GM18873 (cell line): Measurements from ENCODE around the gene PTMA.
"Not testable (repeated sequence)": the region's sequence is repeated elsewhere in the genome, so short reads cannot be mapped to it uniquely, and the experiment has no call there.

Experiments used
- ATAC-seq: cut with Tn5 transposase; IDR thresholded peaks from one replicate; pipeline ENCODE4 v1.9.1; 2021; ENCODE audit warnings: mild to moderate bottlenecking, moderate library complexity, moderate number of reproducible peaks; ENCODE audit not compliant: unreplicated experiment, low FRiP score

The PTMA gene

DNA sequence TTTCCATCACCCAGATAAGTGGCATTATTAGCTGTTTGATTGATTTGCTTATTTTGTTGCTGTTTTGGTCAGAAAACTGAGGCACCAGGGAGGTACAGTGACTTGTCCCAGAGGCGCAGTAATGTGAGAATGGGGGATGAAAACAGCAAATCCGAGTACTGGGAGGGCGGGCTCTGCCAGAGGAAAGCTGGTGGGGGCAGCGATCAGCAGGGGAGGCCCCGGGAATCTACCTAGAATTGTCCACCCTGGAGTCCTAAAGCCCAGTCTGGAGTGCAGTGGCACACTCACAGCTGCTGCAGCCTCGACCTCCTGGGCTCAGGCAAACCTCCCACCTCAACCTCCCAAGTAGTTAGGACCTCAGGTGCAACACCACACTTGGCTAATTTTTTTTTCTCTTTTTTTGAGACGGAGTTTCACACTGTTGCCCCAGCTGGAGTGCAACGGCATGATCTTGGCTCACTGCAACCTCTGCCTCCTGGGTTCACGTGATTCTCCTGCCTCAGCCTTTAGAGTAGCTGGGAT lies 17.0 kb upstream of the PTMA start:
- ATAC-seq = no peak

DNA sequence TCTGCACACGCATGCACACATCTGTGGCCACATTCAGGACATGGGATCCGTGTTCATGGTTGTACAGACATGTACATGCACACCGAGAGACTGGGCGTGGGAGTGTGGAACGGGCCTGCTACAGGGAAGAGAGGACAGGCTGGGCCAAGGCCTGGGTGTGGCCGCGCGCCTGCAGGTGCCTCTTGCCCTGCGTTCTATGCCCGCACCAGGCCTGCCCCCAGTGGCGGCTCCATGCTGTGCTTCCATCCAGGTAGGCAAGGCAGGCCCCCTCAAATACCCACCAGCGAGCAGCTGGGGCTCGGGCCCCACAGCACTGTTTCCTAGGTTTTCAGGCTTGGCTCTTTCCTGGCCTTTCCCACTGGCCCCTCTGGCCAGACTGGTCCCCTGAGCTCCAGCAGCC lies 15.5 kb upstream of the PTMA start:
- no peak for ATAC-seq

DNA sequence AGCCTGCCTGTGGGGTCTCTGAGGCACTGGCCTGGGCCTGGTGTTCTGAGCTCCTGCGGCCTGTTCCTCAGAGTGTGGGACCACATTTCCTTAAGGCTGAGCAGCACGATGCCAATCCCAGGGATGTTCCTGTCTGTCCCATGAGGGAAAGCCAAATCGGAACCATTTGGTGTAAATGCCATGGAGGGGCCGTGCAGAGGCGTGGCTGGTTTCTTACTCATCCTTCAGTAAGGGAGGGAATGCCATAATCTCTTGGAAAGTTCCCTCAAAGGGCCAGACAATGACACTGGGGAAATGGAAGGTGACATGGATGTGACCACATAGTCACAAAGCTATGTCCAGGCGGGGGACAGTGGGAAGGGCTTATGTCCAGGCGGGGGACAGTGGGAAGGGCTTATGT lies 14.4 kb upstream of the PTMA start:
- no peak for ATAC-seq

DNA sequence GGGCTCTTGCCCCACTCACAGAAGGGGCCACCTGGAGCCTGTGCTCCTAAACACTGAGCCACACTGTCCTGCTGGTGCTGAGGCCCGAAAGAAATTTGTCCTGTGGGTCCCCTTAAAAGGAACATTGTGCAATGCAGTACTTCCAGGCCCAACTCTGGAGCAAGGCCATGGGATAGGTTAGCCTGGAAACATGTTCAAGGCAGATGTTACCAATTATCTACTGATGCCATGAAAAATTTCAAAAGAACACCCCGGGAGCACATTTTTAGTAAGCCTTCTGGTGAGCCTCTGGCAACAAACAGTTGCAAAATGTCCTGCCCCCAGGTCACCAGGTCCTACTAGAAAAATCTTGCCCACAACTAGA lies 12.3 kb upstream of the PTMA start:
- no peak for ATAC-seq

DNA sequence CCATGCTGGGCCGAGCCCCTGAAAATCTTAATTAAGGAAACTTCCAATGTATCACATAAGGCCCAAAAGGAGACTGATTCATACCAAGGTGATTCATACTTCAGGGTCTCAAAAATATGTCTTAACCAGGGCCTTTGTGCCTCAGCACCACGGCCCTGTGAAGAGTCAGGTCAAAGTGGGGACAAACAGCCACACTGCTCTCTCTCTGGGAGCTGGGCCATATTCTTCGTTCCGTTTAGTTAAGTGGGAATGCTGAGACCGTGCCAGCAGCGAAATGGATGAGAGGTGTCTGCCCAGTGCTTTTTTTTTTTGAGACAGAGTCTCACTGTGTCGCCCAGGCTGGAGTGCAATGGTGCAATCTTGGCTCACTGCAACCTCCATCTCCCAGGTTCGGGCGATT lies 9.3 kb upstream of the PTMA start:
- no peak for ATAC-seq

DNA sequence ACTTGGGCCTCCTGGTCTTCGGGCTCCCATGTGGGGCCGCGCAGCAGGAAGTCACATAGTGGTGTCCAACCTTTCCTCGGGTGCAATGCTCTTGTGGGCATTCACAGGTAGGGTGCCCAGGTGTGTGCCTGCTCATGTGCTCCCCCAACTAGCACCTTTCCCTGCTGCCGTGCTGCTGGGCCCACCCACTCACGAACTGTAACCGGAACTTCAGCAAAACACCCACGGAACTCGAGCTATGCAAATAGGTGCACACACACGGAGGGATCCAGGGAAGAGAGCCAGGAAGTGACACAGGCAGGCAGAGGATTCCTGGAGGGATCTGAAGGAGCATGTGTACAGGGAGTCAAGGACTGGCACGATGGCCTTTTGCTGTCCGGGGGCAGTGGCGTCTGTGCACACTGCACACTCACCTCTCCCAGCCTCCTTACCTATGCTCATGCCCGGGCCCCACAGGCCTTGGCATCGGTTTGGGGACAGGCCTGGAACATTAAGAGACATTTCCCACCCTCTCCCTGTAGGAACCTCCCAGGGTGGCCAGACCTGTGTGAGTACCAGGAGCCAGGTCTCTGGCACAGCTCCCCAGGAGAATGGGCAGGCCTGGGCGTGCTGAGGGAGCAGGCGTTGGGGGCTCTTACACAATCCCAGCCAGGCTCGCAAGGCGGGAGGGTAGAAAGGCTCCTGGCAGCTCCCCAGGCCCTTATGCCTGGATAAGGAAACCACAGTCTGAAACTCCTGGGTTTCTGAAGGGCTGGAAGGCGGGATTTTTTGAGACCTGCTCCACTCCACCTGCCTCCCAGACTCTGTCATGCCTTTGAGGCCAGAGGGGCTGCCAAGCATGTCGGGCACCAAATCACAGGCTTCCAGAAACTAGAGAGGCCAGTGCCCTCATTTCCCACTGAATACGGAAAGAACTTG lies 6.6 kb upstream of the PTMA start:
- no peak for ATAC-seq

DNA sequence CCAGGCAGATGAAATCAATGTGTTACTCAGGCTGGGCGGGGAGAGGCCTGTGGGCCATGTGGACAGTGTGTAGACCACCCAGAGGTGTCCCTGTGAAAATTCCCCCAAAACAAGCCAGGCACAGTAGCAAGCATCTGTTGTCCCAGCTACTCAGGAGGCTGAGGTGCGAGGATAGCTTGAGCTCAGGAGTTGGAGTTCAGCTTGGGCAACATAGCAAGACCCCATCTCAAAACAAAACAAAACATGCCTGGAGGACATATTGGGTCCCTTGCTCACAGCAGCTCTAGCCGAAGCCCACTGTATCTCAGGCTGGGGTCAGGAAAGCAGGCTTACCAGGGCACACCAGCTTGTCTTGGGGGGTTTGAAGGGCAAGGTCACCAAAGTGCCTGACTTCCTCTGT lies 4.3 kb upstream of the PTMA start:
- ATAC-seq = no peak

DNA sequence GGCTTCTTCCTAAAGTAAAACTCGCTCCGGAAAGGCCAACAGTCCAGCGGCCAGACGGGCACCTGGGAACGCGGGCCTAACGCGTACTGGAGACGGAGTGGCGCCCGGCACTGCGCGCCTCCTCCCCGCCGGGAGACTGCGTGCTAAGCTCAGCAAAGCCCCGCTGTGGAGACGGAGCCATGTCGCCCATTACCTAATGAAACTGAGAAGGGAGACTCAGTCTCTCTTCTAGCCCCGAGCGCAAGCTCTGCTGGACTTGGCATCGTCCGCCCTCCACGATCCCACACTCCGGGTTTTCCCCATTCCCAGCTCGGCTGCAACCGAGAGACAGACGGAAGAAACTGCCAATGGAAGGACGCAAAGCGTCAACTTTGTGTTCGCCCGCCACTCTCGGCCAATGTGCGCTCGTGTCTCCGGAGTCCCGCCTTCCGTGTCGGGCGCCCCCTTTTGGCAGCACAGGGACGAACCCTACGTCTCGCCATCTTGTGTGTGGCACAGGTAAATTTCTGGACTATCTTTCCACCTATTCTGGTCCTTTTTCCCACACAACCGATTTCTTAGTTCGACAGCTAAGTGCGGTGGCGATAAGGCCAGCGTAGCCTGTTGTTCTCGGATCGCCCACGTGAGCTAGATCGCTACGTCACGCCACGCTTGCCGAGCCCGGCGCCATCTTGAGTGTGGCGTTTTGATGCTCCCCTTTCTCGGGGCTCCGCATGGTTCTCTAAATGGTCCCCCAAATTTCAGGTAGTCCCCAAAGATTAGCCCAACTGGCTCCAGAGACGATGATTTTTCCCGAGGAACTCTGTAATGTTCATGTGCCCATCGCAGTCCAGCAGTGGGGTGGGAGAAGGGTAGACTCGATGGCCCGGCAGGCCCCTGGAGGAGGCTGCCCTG lies 1.3 kb upstream of the PTMA start:
- ATAC-seq = peak; percentile 45

DNA sequence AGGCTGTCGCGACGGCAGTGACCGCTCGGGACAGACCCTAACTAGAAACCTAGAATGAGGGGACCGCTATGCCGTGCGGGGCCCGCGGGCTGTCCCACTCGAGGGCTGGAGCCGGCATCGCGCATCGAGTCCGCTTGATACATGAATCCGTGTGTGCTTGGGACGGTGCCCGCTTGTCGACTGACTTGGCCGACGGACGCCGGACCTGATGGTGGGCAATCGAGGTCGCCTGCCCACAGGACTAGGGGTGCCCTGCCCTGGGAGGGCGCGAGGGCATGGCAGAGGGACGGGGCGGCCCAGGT lies 749 bp upstream of the PTMA start:
- peak; percentile 4 for ATAC-seq

DNA sequence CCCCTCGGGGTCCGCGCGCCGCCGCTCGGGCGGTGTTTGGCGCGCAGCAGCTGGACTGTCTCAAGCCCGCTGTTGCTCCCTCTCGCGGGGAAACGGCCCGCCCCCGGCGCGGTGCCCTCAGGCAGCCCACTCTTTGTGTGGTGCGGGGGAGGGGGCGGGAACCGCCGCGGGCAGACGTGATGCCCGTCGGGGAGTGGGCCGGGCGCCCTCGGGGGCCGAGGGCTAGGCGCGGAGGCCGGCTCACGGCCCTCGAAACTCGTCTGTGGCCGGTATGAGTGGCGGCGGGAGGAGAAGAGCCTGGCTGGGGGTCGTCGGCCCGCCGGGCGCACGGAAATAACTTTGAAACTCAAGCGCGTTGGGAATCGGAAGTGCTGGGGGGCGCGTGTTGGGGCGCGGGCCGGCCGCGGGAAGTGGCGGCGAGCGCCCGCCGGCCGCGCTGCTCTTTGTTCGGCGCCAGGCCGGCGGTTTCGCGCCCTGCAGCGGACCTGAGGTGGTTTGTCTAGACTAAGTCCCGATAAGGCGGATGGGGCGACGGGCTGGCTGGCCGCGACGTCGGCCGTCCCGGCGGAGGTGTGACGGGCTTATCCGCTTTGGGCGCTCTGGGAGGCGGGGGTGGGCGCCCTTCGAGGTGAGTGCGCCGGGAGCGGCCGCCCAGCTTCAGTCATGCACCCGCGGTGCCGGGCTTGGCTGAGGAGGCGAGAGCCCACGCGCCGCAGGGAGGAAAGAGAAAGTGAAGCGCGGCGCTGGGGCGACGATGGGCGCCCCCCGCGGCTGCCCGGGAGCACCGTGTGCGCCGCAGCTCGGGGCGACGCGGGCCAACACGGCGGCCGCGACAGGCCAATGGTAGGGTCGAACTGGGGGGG lies 679 bp downstream of the PTMA start:
- no peak for ATAC-seq

DNA sequence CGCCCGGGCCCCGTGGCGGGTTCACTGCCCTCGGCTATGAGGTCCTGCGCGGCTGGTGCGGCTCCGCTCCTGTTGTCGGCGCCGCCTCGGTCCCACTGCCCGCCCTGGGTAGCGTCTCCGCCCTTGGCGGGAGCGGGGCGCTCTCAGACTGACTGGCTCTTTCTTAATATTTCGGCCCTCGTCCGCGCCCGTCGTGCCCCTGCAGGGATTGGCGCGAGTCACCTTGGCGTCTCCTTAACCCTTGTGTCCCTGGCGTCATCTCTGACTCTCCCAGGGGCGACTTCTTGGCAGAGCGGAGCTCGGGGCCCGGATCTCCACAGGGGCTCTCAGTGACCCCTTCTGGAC lies 1.3 kb downstream of the PTMA start:
- ATAC-seq = no peak

DNA sequence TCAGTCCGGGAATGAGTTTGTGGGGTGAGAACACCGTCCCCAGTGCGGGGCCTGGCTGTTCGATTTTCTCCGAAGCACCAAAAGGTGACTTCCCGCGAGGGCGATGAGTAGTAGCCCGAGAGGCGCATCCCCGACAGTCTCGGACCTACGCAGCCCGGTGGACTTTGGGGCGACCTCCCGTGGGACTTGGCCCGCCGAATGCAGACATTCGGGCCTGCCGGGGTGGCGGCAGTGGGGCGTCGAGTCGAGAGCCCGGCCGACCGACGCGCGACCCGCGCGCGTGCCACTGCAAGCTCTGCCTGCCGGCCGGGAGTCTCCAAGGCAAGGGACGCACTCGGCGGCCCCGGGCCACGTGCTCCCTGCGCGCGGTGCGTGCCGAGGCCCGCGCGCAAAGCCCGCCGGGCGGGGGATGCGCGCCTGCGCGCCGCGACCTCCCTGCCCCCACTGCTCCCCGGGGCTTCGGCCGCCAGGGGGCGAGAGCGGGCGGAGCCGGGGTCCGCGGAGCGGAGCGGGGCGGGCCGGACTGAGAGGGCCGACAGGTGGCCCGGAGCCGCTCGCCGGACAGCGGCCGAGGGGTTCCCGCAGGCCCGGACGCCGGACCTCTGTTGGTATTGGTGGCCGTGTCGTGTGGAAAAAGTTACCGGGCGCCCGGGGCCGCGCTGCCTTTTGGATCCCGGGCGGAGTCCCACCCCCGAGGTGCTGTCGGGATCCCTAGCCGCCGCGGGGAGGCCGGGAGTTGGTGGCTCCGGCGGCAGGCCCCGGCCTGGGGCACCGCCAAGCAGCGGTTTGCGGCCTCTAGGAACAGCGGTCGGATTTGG lies 1.9 kb downstream of the PTMA start:
- no peak for ATAC-seq

DNA sequence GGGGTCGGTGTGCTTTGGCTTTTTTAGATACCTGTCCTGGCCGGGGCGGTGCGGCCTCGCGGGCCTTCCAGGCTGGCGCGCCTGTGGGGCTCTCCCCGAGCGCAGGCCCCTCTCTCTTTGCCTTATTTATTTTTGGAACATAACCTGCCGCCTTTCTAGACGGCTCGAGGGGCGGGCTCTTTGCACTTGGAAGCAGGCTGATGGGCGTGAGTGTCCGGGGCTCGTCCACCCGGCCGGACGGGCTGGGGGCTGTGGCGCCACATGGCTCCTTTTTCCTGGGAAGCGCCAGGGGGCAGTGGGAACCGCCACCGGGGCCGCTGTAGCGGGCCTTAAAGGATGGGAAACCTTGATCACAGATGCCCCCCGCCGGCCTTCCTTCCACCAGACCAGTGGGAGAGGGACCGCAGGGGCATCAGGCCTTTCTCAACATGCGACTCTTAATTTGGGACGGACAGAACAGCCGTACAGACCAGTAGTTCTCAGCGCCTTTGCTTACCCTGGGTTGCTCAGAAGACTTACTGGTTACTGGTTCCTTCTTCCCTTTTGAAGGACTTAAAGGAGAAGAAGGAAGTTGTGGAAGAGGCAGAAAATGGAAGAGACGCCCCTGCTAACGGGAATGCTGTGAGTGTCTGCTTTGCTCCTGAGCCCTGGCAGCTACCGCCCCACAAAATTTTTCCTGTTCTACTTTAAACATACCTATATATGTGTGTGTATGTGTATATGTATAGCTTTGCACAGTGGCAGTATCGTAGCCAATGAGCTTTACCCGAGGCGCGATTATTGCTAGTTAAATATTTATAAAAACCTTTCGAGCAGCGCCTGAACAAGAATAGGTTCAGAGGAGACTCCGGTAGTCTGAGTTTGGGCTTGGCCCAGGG lies 2.7 kb downstream of the PTMA start:
- ATAC-seq = no peak

DNA sequence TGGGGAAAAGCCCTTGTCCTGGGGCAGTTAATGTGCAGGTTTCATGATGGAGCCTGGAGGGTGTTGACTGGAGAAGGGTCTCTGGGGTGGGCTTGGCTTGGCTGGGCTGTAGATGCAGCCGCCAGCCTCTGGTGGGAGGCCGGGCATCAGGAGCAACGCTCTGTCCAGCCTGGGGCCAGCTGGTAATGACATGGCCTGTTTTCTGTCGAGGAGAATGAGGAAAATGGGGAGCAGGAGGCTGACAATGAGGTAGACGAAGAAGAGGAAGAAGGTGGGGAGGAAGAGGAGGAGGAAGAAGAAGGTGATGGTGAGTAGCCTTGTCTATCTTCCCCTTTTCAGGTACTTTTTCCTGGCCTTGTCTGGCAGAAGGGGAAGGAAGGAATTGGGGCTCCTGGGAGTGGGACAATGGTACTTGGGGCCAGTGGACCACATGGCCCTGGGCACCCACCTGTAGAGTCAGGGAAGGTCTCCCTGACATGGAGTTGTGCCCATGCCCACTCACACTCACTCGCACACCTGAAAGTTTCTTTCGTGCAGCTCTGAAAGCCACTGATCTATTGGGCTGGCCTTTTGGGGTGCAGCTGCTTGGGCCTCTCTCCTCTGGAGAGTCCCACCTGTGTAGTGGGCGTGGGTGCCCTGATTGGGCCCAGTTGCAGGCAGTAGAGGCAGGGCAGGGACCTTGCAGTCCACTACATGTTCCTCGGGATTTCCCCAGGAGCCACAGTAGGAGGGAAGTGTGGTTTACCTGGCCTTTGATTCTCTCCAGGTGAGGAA lies 3.5 kb downstream of the PTMA start:
- no peak for ATAC-seq

DNA sequence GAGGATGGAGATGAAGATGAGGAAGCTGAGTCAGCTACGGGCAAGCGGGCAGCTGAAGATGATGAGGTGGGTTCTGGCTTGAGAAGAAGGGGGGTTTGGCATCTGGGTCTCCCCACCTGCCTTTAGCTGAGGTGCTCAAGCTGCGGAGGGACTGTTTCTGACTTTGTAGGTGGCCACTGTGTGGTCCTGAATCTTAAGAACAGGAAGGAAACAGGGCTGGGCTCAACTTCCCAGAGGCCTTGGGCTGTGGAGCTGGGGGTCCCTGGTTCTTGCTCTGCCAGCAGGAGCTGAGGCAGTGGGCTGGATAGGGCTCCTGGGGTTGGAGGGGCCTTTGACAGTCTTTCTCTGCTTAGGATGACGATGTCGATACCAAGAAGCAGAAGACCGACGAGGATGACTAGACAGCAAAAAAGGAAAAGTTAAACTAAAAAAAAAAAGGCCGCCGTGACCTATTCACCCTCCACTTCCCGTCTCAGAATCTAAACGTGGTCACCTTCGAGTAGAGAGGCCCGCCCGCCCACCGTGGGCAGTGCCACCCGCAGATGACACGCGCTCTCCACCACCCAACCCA lies 4.2 kb downstream of the PTMA start:
- ATAC-seq = not testable (repeated sequence)

DNA sequence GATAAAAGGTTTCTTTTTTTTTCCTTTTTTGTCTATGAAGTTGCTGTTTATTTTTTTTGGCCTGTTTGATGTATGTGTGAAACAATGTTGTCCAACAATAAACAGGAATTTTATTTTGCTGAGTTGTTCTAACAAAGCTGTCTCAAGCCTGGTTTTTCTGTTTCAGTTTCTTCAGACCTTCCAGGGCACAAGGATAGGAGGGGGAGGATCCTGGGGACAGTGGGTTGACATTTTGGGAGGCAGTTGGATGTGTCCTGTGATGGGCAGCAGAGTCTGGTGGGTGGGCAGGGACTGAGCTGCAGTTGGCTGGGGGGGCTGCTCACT lies 5.0 kb downstream of the PTMA start:
- not testable (repeated sequence) for ATAC-seq

DNA sequence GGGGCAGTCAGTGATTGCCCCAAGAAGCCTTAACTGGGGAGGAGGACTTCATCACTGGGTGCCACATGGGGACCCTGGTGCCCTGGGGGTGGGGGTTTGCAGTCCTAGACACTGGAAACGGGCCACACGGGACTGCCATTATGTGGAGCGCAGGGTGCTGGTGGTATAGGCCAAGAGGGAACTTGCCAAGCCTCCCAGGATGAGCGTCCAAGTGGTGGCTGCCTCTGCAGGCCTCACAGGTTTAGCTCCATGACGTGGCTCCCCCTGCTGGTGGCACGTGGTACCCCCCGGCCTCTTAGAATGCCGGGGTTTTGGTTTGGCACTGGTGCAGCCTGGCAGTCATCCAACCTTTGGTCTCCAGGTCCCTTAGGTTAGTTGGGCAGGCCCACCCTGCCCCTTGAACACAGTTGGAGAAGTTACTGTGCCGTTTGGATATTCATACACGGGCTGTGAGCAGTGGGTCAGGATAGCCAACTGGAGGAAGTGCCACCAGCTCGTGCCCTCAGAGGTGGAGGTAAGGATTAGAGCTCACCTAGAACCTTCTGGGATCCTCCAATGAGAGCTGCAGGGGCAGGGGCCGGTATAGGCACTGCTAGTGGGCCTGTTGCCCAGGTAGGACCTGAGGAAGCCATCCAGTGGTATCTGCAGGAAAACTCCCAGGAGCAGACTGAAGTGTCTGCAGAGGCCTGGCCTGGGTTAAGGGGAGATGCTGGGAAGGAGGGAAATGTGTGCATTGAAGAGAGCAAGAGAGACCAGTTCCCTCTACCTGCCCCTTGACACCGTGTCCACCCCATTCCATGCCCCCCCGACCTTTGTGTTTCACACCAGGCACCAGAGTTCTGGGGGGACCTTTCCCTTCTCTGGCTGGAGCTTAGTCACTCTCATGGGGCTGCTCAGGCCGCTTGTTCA lies 5.7 kb downstream of the PTMA start:
- ATAC-seq = no peak
